Loucy (cell line): Measurements from ENCODE around the gene CDK1.

ENCODE experiments used
- CTCF ChIP-seq: fragments of 200-600 bp; sonication (generic); conservative IDR thresholded peaks from 2 replicates; pipeline ENCODE4 v1.5.1; 2014; ENCODE audit warnings: mild to moderate bottlenecking, antibody characterized with exemption, low read length
- EZH2phosphoT487 ChIP-seq: fragments of 200-600 bp; IDR thresholded peaks from 2 replicates; pipeline ENCODE4 v1.6.1; 2018; ENCODE audit warnings: antibody characterized with exemption, mild to moderate bottlenecking, moderate library complexity, borderline replicate concordance

GRCh38 chr10:60834401-60834800 lies 56.1 kb downstream of the CDK1 start:
- TF ChIP-seq CTCF (no peak), EZH2phosphoT487 (no peak)
